HL-60/S4 (cell line): ENCODE results near the gene MAPK9.

Experiments
- in situ Hi-C: fragments of 300-500 bp; cut with MboI; formaldehyde crosslinking; loops from 2 replicates; pipeline ENCODE4 v1.14.3; 2022; ENCODE audit warnings: low sequenced_read_pairs

The MAPK9 gene

GRCh38 chr5:180208038-180208434, 83.8 kb downstream of the MAPK9 start:
- in situ Hi-C loops = no loop called here

GRCh38 chr5:180207593-180207992, 84.3 kb downstream of the MAPK9 start:
- in situ Hi-C loops = no loop called here

GRCh38 chr5:180206993-180207392, 84.9 kb downstream of the MAPK9 start:
- in situ Hi-C loops = no loop called here

- in situ Hi-C loops = no loop called here
These were observed 86.0 kb downstream of the MAPK9 start for GRCh38 chr5:180205916-180206315.

- in situ Hi-C loops = no loop called here
These were observed 87.5 kb downstream of the MAPK9 start for GRCh38 chr5:180204276-180204819.

- in situ Hi-C loops = no loop called here
These were observed 88.8 kb downstream of the MAPK9 start for GRCh38 chr5:180202939-180203573.

GRCh38 chr5:180201051-180201987, 90.6 kb downstream of the MAPK9 start:
- in situ Hi-C loops = no loop called here

- in situ Hi-C loops = no loop called here
These were observed 92.5 kb downstream of the MAPK9 start for GRCh38 chr5:180199390-180199789.

- in situ Hi-C loops = no loop called here
These were observed 93.7 kb downstream of the MAPK9 start for GRCh38 chr5:180198208-180198607.

GRCh38 chr5:180197016-180197702, 94.7 kb downstream of the MAPK9 start:
- in situ Hi-C loops = no loop called here

GRCh38 chr5:180194410-180195345, 97.2 kb downstream of the MAPK9 start:
- in situ Hi-C loops = no loop called here

- in situ Hi-C loops = no loop called here
These were observed 98.0 kb downstream of the MAPK9 start for GRCh38 chr5:180193749-180194375.

GRCh38 chr5:180191716-180192115, 100.2 kb downstream of the MAPK9 start:
- in situ Hi-C loops = no loop called here

- in situ Hi-C loops = no loop called here
These were observed 104.1 kb downstream of the MAPK9 start for GRCh38 chr5:180187767-180188166.
